Esophagus squamous epithelium (tissue), 4 donors: Measurements from ENCODE around the gene PARD3B.

Experiments
- POLR2A ChIP-seq, 4 donors: fragments of 450-650 bp; IDR thresholded peaks; one replicate each; pipeline ENCODE4 v1.6.1; 2017; ENCODE audit warnings: antibody characterized with exemption in 4 of 4, mild to moderate bottlenecking in 4 of 4, moderate library complexity in 3 of 4
- TF ChIP-seq, protein P1 (sequence below), 6 experiments: fragments of 450-650 bp in 4 of 6; fragments of 200-600 bp in 2 of 6; sonication (generic) in 2 of 6; IDR thresholded peaks; one replicate each; pipeline ENCODE4 v1.5.1; 2016 to 2019; ENCODE audit warnings: antibody characterized with exemption in 6 of 6, mild to moderate bottlenecking in 4 of 6, moderate library complexity in 4 of 6

DNA sequence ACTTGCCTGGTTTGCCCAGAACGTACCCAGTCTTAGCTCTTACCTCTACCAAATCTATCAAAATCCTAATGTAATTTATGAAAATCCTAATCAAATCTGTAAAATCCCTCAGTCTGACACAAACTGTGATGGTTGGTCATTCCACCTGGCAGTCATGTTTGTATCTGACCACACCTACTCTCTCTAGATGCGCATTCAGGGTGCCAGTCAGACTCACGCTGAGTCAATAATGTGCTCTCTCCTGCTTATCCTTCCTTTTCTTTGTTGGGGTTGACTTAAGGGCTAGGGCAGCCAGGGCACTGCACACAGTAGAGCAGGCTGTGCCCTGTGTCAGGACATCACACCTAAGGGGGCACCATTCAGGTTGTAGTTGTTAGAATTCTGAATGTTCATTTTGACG lies 48.5 kb upstream of the PARD3B start:
- TF ChIP-seq, protein P1, sequence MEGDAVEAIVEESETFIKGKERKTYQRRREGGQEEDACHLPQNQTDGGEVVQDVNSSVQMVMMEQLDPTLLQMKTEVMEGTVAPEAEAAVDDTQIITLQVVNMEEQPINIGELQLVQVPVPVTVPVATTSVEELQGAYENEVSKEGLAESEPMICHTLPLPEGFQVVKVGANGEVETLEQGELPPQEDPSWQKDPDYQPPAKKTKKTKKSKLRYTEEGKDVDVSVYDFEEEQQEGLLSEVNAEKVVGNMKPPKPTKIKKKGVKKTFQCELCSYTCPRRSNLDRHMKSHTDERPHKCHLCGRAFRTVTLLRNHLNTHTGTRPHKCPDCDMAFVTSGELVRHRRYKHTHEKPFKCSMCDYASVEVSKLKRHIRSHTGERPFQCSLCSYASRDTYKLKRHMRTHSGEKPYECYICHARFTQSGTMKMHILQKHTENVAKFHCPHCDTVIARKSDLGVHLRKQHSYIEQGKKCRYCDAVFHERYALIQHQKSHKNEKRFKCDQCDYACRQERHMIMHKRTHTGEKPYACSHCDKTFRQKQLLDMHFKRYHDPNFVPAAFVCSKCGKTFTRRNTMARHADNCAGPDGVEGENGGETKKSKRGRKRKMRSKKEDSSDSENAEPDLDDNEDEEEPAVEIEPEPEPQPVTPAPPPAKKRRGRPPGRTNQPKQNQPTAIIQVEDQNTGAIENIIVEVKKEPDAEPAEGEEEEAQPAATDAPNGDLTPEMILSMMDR (IDR thresholded peaks at IDR 0.05), result no peak
- TF ChIP-seq POLR2A (IDR thresholded peaks at IDR 0.05), result no peak
